Activated T-cell treated with anti-CD3 and anti-CD28 coated beads for 1 hour (primary cell): Measurements from ENCODE around the gene STK32B.

Source experiments
- DNase-seq: peaks from one replicate; pipeline ENCODE4 v3.0.0-alpha.2; 2020; ENCODE audit warnings: low read depth

STK32B gene

GRCh38 chr4:5532100-5532499, 480.8 kb downstream of the STK32B start:
- no peak for DNase-seq

- DNase-seq, result no peak
Measured at GRCh38 chr4:5539584-5539983, 488.3 kb downstream of the STK32B start.

GRCh38 chr4:5541169-5541568, 489.9 kb downstream of the STK32B start:
- DNase-seq, result no peak

- DNase-seq, result no peak
Measured at GRCh38 chr4:5543681-5544080, 492.4 kb downstream of the STK32B start.

GRCh38 chr4:5544762-5545161, 493.5 kb downstream of the STK32B start:
- no peak for DNase-seq

- no peak for DNase-seq
Measured at GRCh38 chr4:5545271-5545670, 494.0 kb downstream of the STK32B start.

- no peak for DNase-seq
Measured at GRCh38 chr4:5547651-5548249, 496.5 kb downstream of the STK32B start.
